ENCODE measurements around the gene POU2F3. TPM values are rescaled to one million over a fixed set of nuclear protein-coding genes. Genes with fewer than 3 reads are reported as not detected.

POU2F3 gene
- total and polyA plus RNA-seq, 9 donors, result 0.10 to 3.1 (median 0.55) TPM

- Histone ChIP-seq H3K36me3 (ENCODE audit: control insufficient read depth, insufficient read depth, low read length) (no peaks in the 10 kb centered on the region), H3K27ac (ENCODE audit: low read length) (no peak overlapping the region), H3K4me3 (ENCODE audit: low read length) (no peak overlapping the region), H3K9me3 (replicated peaks; ENCODE audit: control insufficient read depth, low read depth, low read length) (no peaks in the 10 kb centered on the region), H3K4me1 (ENCODE audit: control insufficient read depth, insufficient read depth, low read length) (no peaks in the 10 kb centered on the region), H3K27me3 (ENCODE audit: control insufficient read depth, insufficient read depth, low read length) (peaks cover 2% of the 10 kb centered on the region)
- peak; percentile 11 for DNase-seq
- WGBS (ENCODE audit: insufficient coverage), result 53% methylated on average over 4 of the region's 5 CpGs
These were observed 40.7 kb downstream of the POU2F3 start for GRCh38 chr11:120280600-120281051.

GRCh38 chr11:120281143-120281795 is 41.3 kb downstream of the POU2F3 start:
- no peaks in the 10 kb centered on the region for H3K36me3 ChIP-seq (ENCODE audit: control insufficient read depth, insufficient read depth, low read length)
- peak; percentile 42 for DNase-seq
- no peaks in the 10 kb centered on the region for H3K9me3 ChIP-seq (replicated peaks; ENCODE audit: control insufficient read depth, low read depth, low read length)
- no peak overlapping the region for H3K4me3 ChIP-seq (ENCODE audit: low read length)
- peaks cover 2% of the 10 kb centered on the region for H3K27me3 ChIP-seq (ENCODE audit: control insufficient read depth, insufficient read depth, low read length)
- no peak overlapping the region for H3K27ac ChIP-seq (ENCODE audit: low read length)
- WGBS (ENCODE audit: insufficient coverage), result 29% methylated on average over 5 of the region's 7 CpGs
- H3K4me1 ChIP-seq (ENCODE audit: control insufficient read depth, insufficient read depth, low read length), result no peaks in the 10 kb centered on the region

- Histone ChIP-seq H3K9me3 (replicated peaks; ENCODE audit: control insufficient read depth, low read depth, low read length) (no peaks in the 10 kb centered on the region), H3K4me1 (ENCODE audit: control insufficient read depth, insufficient read depth, low read length) (no peaks in the 10 kb centered on the region), H3K27ac (ENCODE audit: low read length) (no peak overlapping the region), H3K36me3 (ENCODE audit: control insufficient read depth, insufficient read depth, low read length) (no peaks in the 10 kb centered on the region), H3K4me3 (ENCODE audit: low read length) (no peak overlapping the region), H3K27me3 (ENCODE audit: control insufficient read depth, insufficient read depth, low read length) (peaks cover 2% of the 10 kb centered on the region)
- no peak for DNase-seq
- WGBS (ENCODE audit: insufficient coverage), result 57% methylated on average over 2 of the region's 2 CpGs
These were observed 43.2 kb downstream of the POU2F3 start for GRCh38 chr11:120283124-120283523.

GRCh38 chr11:120284272-120284671 is 44.3 kb downstream of the POU2F3 start:
- Histone ChIP-seq H3K4me1 (ENCODE audit: control insufficient read depth, insufficient read depth, low read length) (no peaks in the 10 kb centered on the region), H3K9me3 (replicated peaks; ENCODE audit: control insufficient read depth, low read depth, low read length) (no peaks in the 10 kb centered on the region), H3K27ac (ENCODE audit: low read length) (no peak overlapping the region), H3K27me3 (ENCODE audit: control insufficient read depth, insufficient read depth, low read length) (peaks cover 2% of the 10 kb centered on the region), H3K4me3 (ENCODE audit: low read length) (no peak overlapping the region), H3K36me3 (ENCODE audit: control insufficient read depth, insufficient read depth, low read length) (no peaks in the 10 kb centered on the region)
- DNase-seq, result no peak
- 81% methylated on average over 2 of the region's 6 CpGs for WGBS (ENCODE audit: insufficient coverage)

- whole genome bisulfite sequencing (ENCODE audit: insufficient coverage), result 80% methylated on average over 1 of the region's 4 CpGs
- H3K9me3 ChIP-seq (replicated peaks; ENCODE audit: control insufficient read depth, low read depth, low read length), result no peaks in the 10 kb centered on the region
- peaks cover 2% of the 10 kb centered on the region for H3K27me3 ChIP-seq (ENCODE audit: control insufficient read depth, insufficient read depth, low read length)
- H3K27ac ChIP-seq (ENCODE audit: low read length), result no peak overlapping the region
- peak; percentile 39 for DNase-seq
- no peak overlapping the region for H3K4me3 ChIP-seq (ENCODE audit: low read length)
- no peaks in the 10 kb centered on the region for H3K4me1 ChIP-seq (ENCODE audit: control insufficient read depth, insufficient read depth, low read length)
- no peaks in the 10 kb centered on the region for H3K36me3 ChIP-seq (ENCODE audit: control insufficient read depth, insufficient read depth, low read length)
These were observed 45.3 kb downstream of the POU2F3 start for GRCh38 chr11:120285256-120285655.

- no peak for DNase-seq
- H3K4me3 ChIP-seq (ENCODE audit: low read length), result no peak overlapping the region
- peaks cover 9% of the 10 kb centered on the region for H3K27me3 ChIP-seq (ENCODE audit: control insufficient read depth, insufficient read depth, low read length)
- H3K36me3 ChIP-seq (ENCODE audit: control insufficient read depth, insufficient read depth, low read length), result no peaks in the 10 kb centered on the region
- no peaks in the 10 kb centered on the region for H3K4me1 ChIP-seq (ENCODE audit: control insufficient read depth, insufficient read depth, low read length)
- WGBS (ENCODE audit: insufficient coverage), result 100% methylated on average over 1 of the region's 2 CpGs
- H3K27ac ChIP-seq (ENCODE audit: low read length), result no peak overlapping the region
- H3K9me3 ChIP-seq (replicated peaks; ENCODE audit: control insufficient read depth, low read depth, low read length), result no peaks in the 10 kb centered on the region
These were observed 48.1 kb downstream of the POU2F3 start for GRCh38 chr11:120288021-120288420.

GRCh38 chr11:120289426-120289825 is 49.5 kb downstream of the POU2F3 start:
- no peaks in the 10 kb centered on the region for H3K36me3 ChIP-seq (ENCODE audit: control insufficient read depth, insufficient read depth, low read length)
- H3K9me3 ChIP-seq (replicated peaks; ENCODE audit: control insufficient read depth, low read depth, low read length), result no peaks in the 10 kb centered on the region
- no peak for DNase-seq
- no peaks in the 10 kb centered on the region for H3K4me1 ChIP-seq (ENCODE audit: control insufficient read depth, insufficient read depth, low read length)
- H3K27me3 ChIP-seq (ENCODE audit: control insufficient read depth, insufficient read depth, low read length), result peaks cover 19% of the 10 kb centered on the region
- WGBS (ENCODE audit: insufficient coverage), result 56% methylated on average over 8 of the region's 9 CpGs
- H3K27ac ChIP-seq (ENCODE audit: low read length), result no peak overlapping the region
- no peak overlapping the region for H3K4me3 ChIP-seq (ENCODE audit: low read length)

- Histone ChIP-seq H3K9me3 (replicated peaks; ENCODE audit: control insufficient read depth, low read depth, low read length) (no peaks in the 10 kb centered on the region), H3K4me1 (ENCODE audit: control insufficient read depth, insufficient read depth, low read length) (no peaks in the 10 kb centered on the region), H3K4me3 (ENCODE audit: low read length) (no peak overlapping the region), H3K27me3 (ENCODE audit: control insufficient read depth, insufficient read depth, low read length) (peaks cover 27% of the 10 kb centered on the region), H3K27ac (ENCODE audit: low read length) (no peak overlapping the region), H3K36me3 (ENCODE audit: control insufficient read depth, insufficient read depth, low read length) (no peaks in the 10 kb centered on the region)
- DNase-seq, result no peak
- WGBS (ENCODE audit: insufficient coverage), result 9% methylated on average over 3 of the region's 3 CpGs
These were observed 51.0 kb downstream of the POU2F3 start for GRCh38 chr11:120290956-120291355.

- WGBS (ENCODE audit: insufficient coverage), result no CpG with 5 or more reads among the region's 5 CpGs
- Histone ChIP-seq H3K36me3 (ENCODE audit: control insufficient read depth, insufficient read depth, low read length) (no peaks in the 10 kb centered on the region), H3K27me3 (ENCODE audit: control insufficient read depth, insufficient read depth, low read length) (peaks cover 30% of the 10 kb centered on the region), H3K4me3 (ENCODE audit: low read length) (no peak overlapping the region), H3K9me3 (replicated peaks; ENCODE audit: control insufficient read depth, low read depth, low read length) (no peaks in the 10 kb centered on the region), H3K27ac (ENCODE audit: low read length) (no peak overlapping the region), H3K4me1 (ENCODE audit: control insufficient read depth, insufficient read depth, low read length) (peaks cover under 1% of the 10 kb centered on the region)
- no peak for DNase-seq
These were observed 53.3 kb downstream of the POU2F3 start for GRCh38 chr11:120293038-120293800.

GRCh38 chr11:120294096-120294495 is 54.2 kb downstream of the POU2F3 start:
- 75% methylated on average over 3 of the region's 5 CpGs for WGBS (ENCODE audit: insufficient coverage)
- Histone ChIP-seq H3K36me3 (ENCODE audit: control insufficient read depth, insufficient read depth, low read length) (no peaks in the 10 kb centered on the region), H3K27ac (ENCODE audit: low read length) (no peak overlapping the region), H3K9me3 (replicated peaks; ENCODE audit: control insufficient read depth, low read depth, low read length) (no peaks in the 10 kb centered on the region), H3K27me3 (ENCODE audit: control insufficient read depth, insufficient read depth, low read length) (peaks cover 33% of the 10 kb centered on the region), H3K4me1 (ENCODE audit: control insufficient read depth, insufficient read depth, low read length) (peaks cover 5% of the 10 kb centered on the region), H3K4me3 (ENCODE audit: low read length) (no peak overlapping the region)
- DNase-seq, result no peak
